ENCODE data around the gene TMEM143.

DNA sequence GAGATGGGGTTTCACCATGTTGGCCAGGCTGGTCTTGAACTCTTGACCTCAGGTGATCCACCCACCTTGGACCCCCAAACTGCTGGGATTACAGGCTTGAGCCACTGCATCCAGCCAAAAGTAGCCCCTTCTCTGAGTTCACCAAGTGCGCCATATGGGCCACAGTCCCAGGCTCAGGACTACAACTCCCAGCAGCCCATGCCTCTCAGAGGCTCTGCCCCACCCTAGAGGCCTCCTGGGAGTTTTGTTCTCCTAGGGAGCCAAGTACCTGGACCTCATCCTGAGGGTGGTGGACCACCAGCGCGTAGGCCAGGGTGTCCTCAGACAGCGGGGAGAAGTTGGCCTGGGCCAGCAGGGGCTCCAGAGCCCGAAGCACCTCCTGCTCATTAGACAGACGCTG is 18.8 kb downstream of the TMEM143 start:
- TF ChIP-seq RAD21 (IDR thresholded peaks at IDR 0.05; ENCODE audit: low read depth): no peak
- TF ChIP-seq, protein P1, sequence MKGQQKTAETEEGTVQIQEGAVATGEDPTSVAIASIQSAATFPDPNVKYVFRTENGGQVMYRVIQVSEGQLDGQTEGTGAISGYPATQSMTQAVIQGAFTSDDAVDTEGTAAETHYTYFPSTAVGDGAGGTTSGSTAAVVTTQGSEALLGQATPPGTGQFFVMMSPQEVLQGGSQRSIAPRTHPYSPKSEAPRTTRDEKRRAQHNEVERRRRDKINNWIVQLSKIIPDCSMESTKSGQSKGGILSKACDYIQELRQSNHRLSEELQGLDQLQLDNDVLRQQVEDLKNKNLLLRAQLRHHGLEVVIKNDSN (IDR thresholded peaks at IDR 0.05): no peak
- TF ChIP-seq TAF1 (IDR thresholded peaks at IDR 0.05; ENCODE audit: low read depth): no peak
- TF ChIP-seq CEBPB (IDR thresholded peaks at IDR 0.05): no peak
- TF ChIP-seq, protein P2, sequence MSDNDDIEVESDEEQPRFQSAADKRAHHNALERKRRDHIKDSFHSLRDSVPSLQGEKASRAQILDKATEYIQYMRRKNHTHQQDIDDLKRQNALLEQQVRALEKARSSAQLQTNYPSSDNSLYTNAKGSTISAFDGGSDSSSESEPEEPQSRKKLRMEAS (IDR thresholded peaks at IDR 0.05): no peak
- no peak for TF ChIP-seq TCF12 (IDR thresholded peaks at IDR 0.05; ENCODE audit: low read depth)

All from Ishikawa (cell line).